HCT116 (cell line): ENCODE data around the gene CCDC82. TPM values are rescaled to one million over a fixed set of nuclear protein-coding genes. Genes with fewer than 3 reads are reported as not detected.

Experiments
- ATAC-seq: fragments of 200-7000 bp; cut with Tn5 transposase; 2 replicates; pipeline ENCODE4 v1.9.1; 2020; ENCODE audit warnings: mild to moderate bottlenecking, moderate library complexity
- BruUV-seq: library from RNA; stranded (reverse); fragments of 400-500 nt; replicated peaks from 2 replicates; lab custom pipeline; 2021; lab: Mats Ljungman, UMichigan
- CTCF ChIA-PET: fragments of 300-600 bp; sonication (Branson Sonifier 250); formaldehyde crosslinking; loops from one replicate; lab custom pipeline; 2021; ENCODE audit warnings: antibody characterized with exemption; lab: Charles Lee
- POLR2A ChIA-PET: fragments of 300-600, 350-600 bp; sonication (Branson Sonifier 250); formaldehyde crosslinking; loops from one replicate; lab custom pipeline; 2021; ENCODE audit warnings: antibody characterized with exemption; lab: Charles Lee
- RAD21 ChIA-PET, 2 experiments: fragments of 300-600 bp; sonication (Branson Sonifier 250); formaldehyde crosslinking; loops; one replicate each; lab custom pipeline; 2023; ENCODE audit warnings: low total read pairs in 2 of 2; ENCODE audit not compliant: uncharacterized antibody in 2 of 2, unreplicated experiment in 2 of 2, low non-redundant PET in 1 of 2; lab: Charles Lee
- DNase-seq: peaks from one replicate; pipeline ENCODE4 v3.0.0-alpha.2; 2010; ENCODE audit warnings: low read depth, low spot score
- H2AFZ ChIP-seq: fragments of 200-600 bp; shearing (Covaris generic), sonication (generic); 2 replicates; pipeline ENCODE4 v1.6.1; 2017; ENCODE audit warnings: low read depth, mixed run types, mixed read lengths, antibody characterized with exemption, low read length; ENCODE audit not compliant: poor library complexity, severe bottlenecking
- H3K27ac ChIP-seq: 2 replicates; pipeline ENCODE4 v1.5.1; 2012; ENCODE audit warnings: low read depth, low read length
- H3K27me3 ChIP-seq: fragments of 200-600 bp; sonication (generic); 2 replicates; pipeline ENCODE4 v1.6.1; 2016; ENCODE audit warnings: mixed run types, low read length, mixed read lengths; ENCODE audit not compliant: insufficient read depth
- H3K36me3 ChIP-seq, 2 experiments: fragments of 200-500 bp in 1 of 2; fragments of 200-600 bp in 1 of 2; sonication (Bioruptor generic) in 1 of 2; sonication (generic) in 1 of 2; 2 replicates each; pipeline versions ENCODE4 v1.5.1 to v1.6.1; 2014 to 2016; ENCODE audit warnings: low read length in 2 of 2, inconsistent platforms in 1 of 2, mixed read lengths in 1 of 2, mixed run types in 1 of 2; ENCODE audit not compliant: insufficient read depth in 2 of 2, control insufficient read depth in 1 of 2
- H3K4me1 ChIP-seq, 2 experiments: fragments of 200-600 bp in 1 of 2; sonication (generic) in 1 of 2; 2 replicates each; pipeline versions ENCODE4 v1.5.1 to v1.6.1; 2012 to 2017; ENCODE audit warnings: low read length in 2 of 2, inconsistent platforms in 1 of 2, mild to moderate bottlenecking in 1 of 2, mixed read lengths in 1 of 2, mixed run types in 1 of 2, moderate library complexity in 1 of 2; ENCODE audit not compliant: insufficient read depth in 2 of 2, control insufficient read depth in 1 of 2
- H3K4me2 ChIP-seq: fragments of 200-600 bp; sonication (generic); 2 replicates; pipeline ENCODE4 v1.6.1; 2017; ENCODE audit warnings: mixed run types, low read length, mixed read lengths
- H3K4me3 ChIP-seq, 2 experiments: fragments of 200-600 bp in 1 of 2; sonication (generic) in 1 of 2; replicated peaks in 1 of 2; 2 replicates each; pipeline ENCODE4 v1.5.1; 2011 to 2016; ENCODE audit warnings: low read length in 2 of 2, control low read depth in 1 of 2, low read depth in 1 of 2, mild to moderate bottlenecking in 1 of 2, mixed read lengths in 1 of 2, mixed run types in 1 of 2
- H3K79me2 ChIP-seq: fragments of 200-600 bp; sonication (generic); 2 replicates; pipeline ENCODE4 v1.6.1; 2017; ENCODE audit warnings: mild to moderate bottlenecking, mixed run types, low read length, moderate library complexity, mixed read lengths; ENCODE audit not compliant: insufficient read depth
- H3K9ac ChIP-seq: fragments of 200-600 bp; sonication (generic); 2 replicates; pipeline ENCODE4 v1.6.1; 2016; ENCODE audit warnings: low read length, mixed read lengths
- H3K9me2 ChIP-seq: fragments of 200-600 bp; sonication (generic), shearing (Covaris generic); 2 replicates; pipeline ENCODE4 v1.6.1; 2017; ENCODE audit warnings: mixed run types, mild to moderate bottlenecking, moderate library complexity; ENCODE audit not compliant: insufficient read depth
- H3K9me3 ChIP-seq, 2 experiments: fragments of 200-500 bp in 1 of 2; fragments of 200-600 bp in 1 of 2; sonication (Bioruptor generic) in 1 of 2; sonication (generic) in 1 of 2; 2 replicates each; pipeline ENCODE4 v1.6.1; 2014 to 2017; ENCODE audit warnings: low read length in 2 of 2, mixed read lengths in 2 of 2, inconsistent platforms in 1 of 2, low read depth in 1 of 2, mild to moderate bottlenecking in 1 of 2, mixed run types in 1 of 2, moderate library complexity in 1 of 2; ENCODE audit not compliant: control insufficient read depth in 1 of 2, insufficient read depth in 1 of 2
- H4K20me1 ChIP-seq: fragments of 200-600 bp; sonication (generic), shearing (Covaris generic); 2 replicates; pipeline ENCODE4 v1.6.1; 2017; ENCODE audit warnings: mixed run types, mild to moderate bottlenecking, moderate library complexity; ENCODE audit not compliant: insufficient read depth
- EGR1 ChIP-seq: IDR thresholded peaks from 2 replicates; pipeline ENCODE4 v1.6.1; 2012; ENCODE audit warnings: low read depth
- EZH2 ChIP-seq: fragments of 200-600 bp; sonication (generic); IDR thresholded peaks from 2 replicates; pipeline ENCODE4 v1.6.1; 2017; ENCODE audit warnings: antibody characterized with exemption, mixed run types
- EZH2phosphoT487 ChIP-seq: fragments of 200-600 bp; IDR thresholded peaks from 2 replicates; pipeline ENCODE4 v1.6.1; 2018; ENCODE audit warnings: antibody characterized with exemption, borderline replicate concordance
- FOSL1 ChIP-seq: IDR thresholded peaks from 2 replicates; pipeline ENCODE4 v1.6.1; 2012; ENCODE audit warnings: low read depth
- MAX ChIP-seq: IDR thresholded peaks from 2 replicates; pipeline ENCODE4 v1.6.1; 2012
- POLR2AphosphoS5 ChIP-seq: IDR thresholded peaks from 2 replicates; pipeline ENCODE4 v1.6.1; 2011; ENCODE audit warnings: mild to moderate bottlenecking, low read depth, low read length, moderate library complexity
- SIN3A ChIP-seq: IDR thresholded peaks from 2 replicates; pipeline ENCODE4 v1.6.1; 2012; ENCODE audit warnings: low read depth
- TCF7L2 ChIP-seq: IDR thresholded peaks from 2 replicates; pipeline ENCODE4 v1.7.0; 2011; ENCODE audit warnings: borderline replicate concordance, inconsistent platforms; ENCODE audit not compliant: insufficient read depth, insufficient read length; ENCODE audit errors: extremely low read depth
- YY1 ChIP-seq: IDR thresholded peaks from 2 replicates; pipeline ENCODE4 v1.6.1; 2011; ENCODE audit warnings: low read length, low read depth, moderate library complexity, mild to moderate bottlenecking; ENCODE audit not compliant: insufficient replicate concordance; ENCODE audit errors: extremely low read depth
- ZBTB33 ChIP-seq: IDR thresholded peaks from 2 replicates; pipeline ENCODE4 v1.6.1; 2011; ENCODE audit warnings: mild to moderate bottlenecking, low read length, moderate library complexity; ENCODE audit not compliant: insufficient replicate concordance; ENCODE audit errors: extremely low read depth
- intact Hi-C: fragments of 100-400 bp; cut with micrococcal nuclease; formaldehyde crosslinking; loops from 2 replicates; pipeline ENCODE4 v1.10.0; 2022
- total RNA-seq: library from RNA; stranded (reverse); gene quantifications from one replicate; pipeline ENCODE4 v1.2.1, GENCODE V29; 2021; ENCODE audit not compliant: unreplicated experiment
- TF ChIP-seq, protein P1 (sequence below): IDR thresholded peaks from 2 replicates; pipeline ENCODE4 v1.6.1; 2012; ENCODE audit warnings: low read depth

Gene CCDC82
- total RNA-seq, 1 experiment from 2014 or later: 11.2 TPM

GRCh38 chr11:96332126-96332771, 57.5 kb downstream of the CCDC82 start:
- BruUV-seq: no TSS peak
- Histone ChIP-seq H4K20me1 (no peaks in the 10 kb centered on the region), H3K9me2 (no peaks in the 10 kb centered on the region), H2AFZ (no peak overlapping the region), H3K36me3 (no peaks in the 10 kb centered on the region), H3K9ac (no peak overlapping the region), H3K4me3 (no peak overlapping the region), H3K79me2 (no peaks in the 10 kb centered on the region), H3K4me2 (no peak overlapping the region), H3K27ac (no peak overlapping the region), H3K27me3 (no peaks in the 10 kb centered on the region), H3K4me1 (peaks cover 0 to 14% of the 10 kb centered on the region in 2 experiments; a peak in 1 of 4 replicates), H3K9me3 (no peaks in the 10 kb centered on the region)
- ATAC-seq (no peak), DNase-seq (no peak)
- TF ChIP-seq ZBTB33: no peak
- no peak for TF ChIP-seq TCF7L2
- TF ChIP-seq POLR2AphosphoS5: no peak
- TF ChIP-seq FOSL1: no peak
- no peak for TF ChIP-seq SIN3A
- TF ChIP-seq EZH2phosphoT487: no peak
- no peak for TF ChIP-seq YY1
- TF ChIP-seq EGR1: no peak
- no peak for TF ChIP-seq MAX
- no peak for TF ChIP-seq EZH2
- TF ChIP-seq, protein P1, sequence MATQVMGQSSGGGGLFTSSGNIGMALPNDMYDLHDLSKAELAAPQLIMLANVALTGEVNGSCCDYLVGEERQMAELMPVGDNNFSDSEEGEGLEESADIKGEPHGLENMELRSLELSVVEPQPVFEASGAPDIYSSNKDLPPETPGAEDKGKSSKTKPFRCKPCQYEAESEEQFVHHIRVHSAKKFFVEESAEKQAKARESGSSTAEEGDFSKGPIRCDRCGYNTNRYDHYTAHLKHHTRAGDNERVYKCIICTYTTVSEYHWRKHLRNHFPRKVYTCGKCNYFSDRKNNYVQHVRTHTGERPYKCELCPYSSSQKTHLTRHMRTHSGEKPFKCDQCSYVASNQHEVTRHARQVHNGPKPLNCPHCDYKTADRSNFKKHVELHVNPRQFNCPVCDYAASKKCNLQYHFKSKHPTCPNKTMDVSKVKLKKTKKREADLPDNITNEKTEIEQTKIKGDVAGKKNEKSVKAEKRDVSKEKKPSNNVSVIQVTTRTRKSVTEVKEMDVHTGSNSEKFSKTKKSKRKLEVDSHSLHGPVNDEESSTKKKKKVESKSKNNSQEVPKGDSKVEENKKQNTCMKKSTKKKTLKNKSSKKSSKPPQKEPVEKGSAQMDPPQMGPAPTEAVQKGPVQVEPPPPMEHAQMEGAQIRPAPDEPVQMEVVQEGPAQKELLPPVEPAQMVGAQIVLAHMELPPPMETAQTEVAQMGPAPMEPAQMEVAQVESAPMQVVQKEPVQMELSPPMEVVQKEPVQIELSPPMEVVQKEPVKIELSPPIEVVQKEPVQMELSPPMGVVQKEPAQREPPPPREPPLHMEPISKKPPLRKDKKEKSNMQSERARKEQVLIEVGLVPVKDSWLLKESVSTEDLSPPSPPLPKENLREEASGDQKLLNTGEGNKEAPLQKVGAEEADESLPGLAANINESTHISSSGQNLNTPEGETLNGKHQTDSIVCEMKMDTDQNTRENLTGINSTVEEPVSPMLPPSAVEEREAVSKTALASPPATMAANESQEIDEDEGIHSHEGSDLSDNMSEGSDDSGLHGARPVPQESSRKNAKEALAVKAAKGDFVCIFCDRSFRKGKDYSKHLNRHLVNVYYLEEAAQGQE: no peak
- intact Hi-C loops: no loop called here
- ChIA-PET POLR2A (no interaction called here), CTCF (interaction anchor here (0.8 to 1.0 kb wide), 3 partner anchors 9 to 11 kb away, joined by 3 to 5 read pairs (median 3); partner anchors contain the start of gene MAML2), RAD21 (interaction anchor here in 1 of 2 experiments (1.3 kb wide), 1 partner anchor 11 kb away, joined by 3 read pairs; the partner anchor contains the start of gene MAML2)
